Stimulated activated CD8-positive, alpha-beta memory T cell treated with anti-CD3 and anti-CD28 coated beads, Interleukin-7, amount 100 ng/mL, for 1 hour (primary cell): ENCODE results near the gene ARMS2.

ENCODE experiments used
- DNase-seq, 2 donors: peaks; one replicate each; pipeline ENCODE4 v3.0.0-alpha.2; 2020; ENCODE audit warnings: low read depth in 2 of 2

The ARMS2 gene

DNA sequence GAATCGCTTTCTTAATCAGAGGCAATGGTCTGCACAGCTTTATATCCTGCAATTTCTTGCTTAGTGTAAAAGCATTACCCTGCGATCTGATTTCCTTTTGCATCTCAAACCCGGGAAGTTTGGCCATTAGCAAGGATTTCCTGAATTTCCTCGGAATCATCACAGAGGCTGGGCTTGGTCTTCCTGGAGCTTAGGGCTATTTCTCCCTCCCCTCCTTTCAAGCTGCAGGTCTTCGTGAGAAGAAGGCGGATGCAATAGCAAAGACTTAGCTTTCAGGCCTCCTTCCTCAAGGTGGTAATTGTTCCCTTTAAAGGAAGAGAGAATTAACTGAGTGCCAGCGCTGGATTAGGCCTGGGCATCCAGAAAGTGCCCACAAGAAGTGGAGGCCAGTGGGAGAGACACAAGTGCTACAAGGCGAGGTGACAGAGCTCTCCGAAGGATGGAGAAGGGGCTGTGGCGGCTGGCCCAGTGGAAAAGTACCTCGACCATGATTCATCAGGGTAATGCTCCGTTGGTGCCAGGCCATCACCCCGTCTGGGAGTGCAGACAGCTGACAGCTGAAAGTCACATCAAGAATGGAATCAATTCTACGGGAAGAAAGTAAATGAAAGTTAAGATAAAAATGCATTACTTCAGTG lies 4.0 kb upstream of the ARMS2 start:
- DNase-seq: no peak

DNA sequence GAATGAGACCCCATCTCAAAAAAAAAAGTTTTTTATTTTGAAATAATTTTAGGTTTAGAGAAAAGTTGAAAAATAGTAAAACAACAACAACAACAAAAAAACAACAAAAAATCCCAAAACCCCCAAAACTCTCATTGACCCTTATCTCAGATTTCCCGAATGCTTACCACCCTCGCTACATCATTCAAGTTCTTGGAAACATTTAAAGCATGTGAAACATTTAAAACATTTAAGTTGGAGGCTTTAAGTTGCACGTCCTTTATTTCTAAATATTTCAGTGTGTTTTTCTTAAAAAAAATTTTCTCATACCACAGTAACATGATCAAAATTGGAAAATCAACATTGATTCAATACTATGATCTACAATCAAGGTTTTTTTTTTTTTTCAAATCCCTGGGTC lies 382 bp upstream of the ARMS2 start:
- DNase-seq: no peak

DNA sequence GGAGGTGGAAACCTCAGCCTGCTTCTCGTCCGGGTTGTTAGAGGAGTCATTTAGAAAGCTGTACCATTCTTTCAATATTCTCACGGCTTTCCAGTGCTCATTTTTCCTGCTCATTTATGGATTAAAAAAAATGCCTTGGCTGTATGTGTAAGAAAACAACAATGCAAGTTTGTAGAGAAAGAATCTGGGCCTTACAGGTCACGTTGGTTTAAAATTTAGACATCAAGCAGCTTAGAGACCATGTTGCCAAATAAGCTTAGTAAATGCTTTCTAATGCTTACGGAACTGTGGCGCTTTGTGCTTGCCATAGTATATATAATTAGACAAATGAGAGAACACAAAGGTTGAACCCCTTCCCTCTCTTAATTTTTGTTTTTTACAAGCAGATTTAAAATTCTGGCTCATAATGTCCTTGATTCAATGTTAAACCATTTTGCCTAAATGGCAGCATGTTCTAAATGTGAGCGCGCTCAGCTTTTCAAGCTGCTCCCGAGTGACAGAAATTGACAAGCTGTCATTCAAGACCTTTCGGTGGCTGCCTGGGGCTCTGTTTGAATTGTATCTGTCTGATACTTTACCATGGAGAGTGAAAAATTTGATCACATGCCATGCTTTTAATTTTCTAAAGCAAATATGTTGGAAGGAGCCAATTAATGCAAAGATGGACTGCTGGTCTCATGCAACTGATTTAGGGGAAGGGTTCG lies 1.1 kb downstream of the ARMS2 start:
- DNase-seq: no peak

DNA sequence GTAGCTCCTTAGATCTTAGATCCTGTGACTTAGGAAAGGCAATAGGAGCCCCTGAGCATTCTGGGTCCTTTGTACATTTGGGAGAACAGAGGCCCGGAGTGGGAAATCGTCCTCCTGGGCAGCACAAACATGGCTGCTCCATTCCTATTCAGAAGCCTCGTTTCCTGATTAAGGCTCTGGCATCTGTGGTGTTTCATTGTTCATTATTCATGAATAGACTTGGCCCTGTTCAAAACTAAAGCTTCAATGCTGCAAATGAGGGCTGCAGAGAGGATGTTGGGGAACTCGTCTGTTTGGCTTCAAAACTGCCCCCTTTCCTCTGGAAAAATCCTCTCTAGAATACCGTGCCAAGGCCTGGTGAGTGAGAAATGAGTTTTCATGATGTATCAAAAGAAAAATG lies 3.5 kb downstream of the ARMS2 start:
- no peak for DNase-seq

DNA sequence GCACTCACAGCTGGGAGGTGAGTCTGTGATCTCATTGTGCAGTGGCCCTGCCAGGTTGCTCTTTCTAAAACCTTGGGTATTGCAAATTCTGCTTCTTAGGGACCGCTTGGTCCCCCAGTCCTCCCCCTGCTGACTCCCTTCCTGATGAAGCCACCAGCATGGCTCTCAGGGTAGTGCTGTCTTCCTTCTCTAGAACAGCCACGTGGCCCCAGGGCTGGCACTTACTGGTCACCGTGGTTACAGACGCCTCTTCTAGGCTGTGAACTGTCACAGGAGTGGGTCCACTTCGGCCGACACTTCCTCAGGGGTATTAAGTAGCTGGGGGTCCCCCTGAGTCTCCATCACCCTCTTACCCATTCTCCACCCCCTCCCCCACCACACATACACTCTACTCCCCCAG lies 4.2 kb downstream of the ARMS2 start:
- no peak for DNase-seq

DNA sequence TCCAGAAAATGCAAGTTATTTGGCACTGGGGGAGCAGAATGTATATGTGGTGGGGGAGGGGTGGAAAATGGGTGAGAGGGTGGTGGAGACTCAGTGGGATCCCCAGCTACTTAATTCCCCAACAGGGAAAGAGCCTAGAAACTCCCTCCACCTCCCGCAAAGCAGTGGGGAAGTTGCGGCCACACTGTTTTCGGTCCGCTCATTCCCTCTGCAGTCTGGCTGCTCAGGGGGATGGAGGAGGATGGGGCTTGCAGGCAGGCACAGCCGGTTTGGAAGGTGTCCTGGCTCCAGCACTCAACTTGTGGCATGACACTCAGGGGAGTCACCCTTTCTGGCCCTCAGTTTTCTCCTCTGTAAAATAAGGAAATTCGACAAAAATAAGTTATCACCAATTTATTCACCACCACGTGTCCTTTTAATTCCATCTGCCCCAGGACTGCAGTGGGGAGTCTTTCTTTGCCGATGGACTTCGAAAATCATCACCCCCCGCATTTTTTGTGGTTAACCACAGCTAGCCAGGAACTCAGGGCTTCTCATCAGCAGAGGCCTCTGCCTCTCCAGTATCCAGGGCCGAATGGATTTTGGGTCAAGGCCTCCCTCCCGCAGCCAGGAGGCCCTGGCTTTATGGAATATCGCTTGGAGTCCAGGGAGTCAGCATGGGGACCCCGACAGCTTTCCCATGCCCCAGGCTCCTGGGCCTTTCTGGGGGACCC lies 5.3 kb downstream of the ARMS2 start:
- no peak for DNase-seq

DNA sequence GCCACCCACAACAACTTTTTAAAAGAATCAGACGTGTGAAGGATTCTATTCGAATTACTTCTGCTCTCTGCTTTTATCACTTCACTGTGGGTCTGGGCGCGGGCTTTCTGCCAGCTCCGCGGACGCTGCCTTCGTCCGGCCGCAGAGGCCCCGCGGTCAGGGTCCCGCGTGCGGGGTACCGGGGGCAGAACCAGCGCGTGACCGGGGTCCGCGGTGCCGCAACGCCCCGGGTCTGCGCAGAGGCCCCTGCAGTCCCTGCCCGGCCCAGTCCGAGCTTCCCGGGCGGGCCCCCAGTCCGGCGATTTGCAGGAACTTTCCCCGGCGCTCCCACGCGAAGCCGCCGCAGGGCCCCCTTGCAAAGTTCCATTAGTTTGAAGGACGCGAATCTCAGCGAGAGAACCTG lies 6.4 kb downstream of the ARMS2 start:
- no peak for DNase-seq

DNA sequence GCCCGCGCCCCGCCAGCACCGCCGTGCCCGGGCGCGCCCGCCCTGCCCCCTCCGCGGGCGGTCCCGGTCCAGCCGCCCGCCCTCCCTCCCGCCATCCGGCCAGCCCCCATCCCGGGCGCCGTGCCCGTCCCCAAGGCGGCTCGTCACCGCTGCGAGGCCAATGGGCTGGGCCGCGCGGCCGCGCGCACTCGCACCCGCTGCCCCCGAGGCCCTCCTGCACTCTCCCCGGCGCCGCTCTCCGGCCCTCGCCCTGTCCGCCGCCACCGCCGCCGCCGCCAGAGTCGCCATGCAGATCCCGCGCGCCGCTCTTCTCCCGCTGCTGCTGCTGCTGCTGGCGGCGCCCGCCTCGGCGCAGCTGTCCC lies 6.9 kb downstream of the ARMS2 start, which contains the start of gene HTRA1:
HTRA1 (plus strand) TSS at position 187 of the 362 bp plus-strand sequence; CDS start at position 287, 100 bp downstream.
- DNase-seq: no peak

DNA sequence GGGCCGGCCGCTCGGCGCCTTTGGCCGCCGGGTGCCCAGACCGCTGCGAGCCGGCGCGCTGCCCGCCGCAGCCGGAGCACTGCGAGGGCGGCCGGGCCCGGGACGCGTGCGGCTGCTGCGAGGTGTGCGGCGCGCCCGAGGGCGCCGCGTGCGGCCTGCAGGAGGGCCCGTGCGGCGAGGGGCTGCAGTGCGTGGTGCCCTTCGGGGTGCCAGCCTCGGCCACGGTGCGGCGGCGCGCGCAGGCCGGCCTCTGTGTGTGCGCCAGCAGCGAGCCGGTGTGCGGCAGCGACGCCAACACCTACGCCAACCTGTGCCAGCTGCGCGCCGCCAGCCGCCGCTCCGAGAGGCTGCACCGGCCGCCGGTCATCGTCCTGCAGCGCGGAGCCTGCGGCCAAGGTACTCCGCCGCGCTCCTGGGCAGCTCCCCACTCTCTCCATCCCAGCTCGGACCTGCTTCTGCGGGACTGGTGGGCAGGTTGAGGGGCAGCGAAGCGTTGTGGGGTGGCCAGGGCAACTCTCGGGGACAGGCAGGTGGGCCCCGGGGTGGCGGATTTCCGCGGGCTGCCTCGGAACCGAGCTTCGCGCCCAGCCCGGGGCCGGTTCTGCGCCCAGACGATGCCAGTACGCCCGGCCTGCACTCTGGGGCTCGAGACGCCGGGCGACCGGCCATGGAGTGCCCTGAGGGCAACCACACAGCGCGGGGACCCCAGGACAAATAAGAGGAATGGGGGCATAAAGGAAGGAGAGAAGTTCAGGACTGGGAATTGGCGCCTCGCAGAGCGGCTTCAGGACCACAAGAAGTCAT lies 7.5 kb downstream of the ARMS2 start:
- DNase-seq: no peak

DNA sequence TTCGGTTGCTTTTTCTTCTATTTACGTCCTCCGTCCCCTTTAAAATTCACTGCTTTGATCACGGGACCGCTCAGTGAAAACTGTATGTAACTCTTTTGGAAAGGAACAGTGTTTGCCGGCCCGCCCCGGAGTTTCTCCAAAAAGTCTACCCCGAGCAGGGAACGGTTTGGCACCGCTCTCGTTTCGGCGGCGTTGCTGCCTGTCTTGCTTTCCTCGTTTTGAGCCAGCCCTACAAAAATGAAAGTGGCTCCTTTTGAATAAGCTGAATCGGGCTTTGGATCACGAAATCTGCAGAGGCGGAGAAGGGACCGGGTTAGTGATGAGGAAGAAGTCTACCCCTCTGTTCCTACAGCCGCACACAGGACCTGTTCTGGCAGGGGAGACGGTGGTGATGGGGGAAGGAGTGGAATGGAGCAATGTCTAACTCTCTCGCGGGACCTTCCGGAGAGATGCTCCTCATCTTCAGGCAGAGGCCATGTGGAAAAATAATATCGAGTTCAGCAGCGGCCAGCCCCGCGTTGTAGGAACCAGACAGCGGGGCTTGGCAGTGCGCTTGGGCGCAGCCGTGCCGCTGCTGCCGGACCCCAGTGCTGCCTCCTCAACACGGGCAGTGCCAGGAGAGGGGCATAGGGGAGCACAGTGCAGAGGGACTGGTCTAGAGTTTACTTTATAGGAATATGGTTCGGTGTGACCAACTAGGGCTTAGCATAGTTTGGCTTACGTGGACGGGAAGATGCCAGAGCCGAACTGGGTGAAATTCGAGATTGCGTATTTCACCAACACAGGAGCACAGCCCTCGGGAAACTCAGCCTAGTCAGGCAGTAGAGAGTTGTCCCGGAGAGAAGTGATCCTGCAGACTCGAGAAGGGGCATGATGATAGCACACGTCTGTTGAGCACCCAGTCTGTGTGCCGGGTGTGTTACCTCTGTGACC lies 8.3 kb downstream of the ARMS2 start:
- no peak for DNase-seq

DNA sequence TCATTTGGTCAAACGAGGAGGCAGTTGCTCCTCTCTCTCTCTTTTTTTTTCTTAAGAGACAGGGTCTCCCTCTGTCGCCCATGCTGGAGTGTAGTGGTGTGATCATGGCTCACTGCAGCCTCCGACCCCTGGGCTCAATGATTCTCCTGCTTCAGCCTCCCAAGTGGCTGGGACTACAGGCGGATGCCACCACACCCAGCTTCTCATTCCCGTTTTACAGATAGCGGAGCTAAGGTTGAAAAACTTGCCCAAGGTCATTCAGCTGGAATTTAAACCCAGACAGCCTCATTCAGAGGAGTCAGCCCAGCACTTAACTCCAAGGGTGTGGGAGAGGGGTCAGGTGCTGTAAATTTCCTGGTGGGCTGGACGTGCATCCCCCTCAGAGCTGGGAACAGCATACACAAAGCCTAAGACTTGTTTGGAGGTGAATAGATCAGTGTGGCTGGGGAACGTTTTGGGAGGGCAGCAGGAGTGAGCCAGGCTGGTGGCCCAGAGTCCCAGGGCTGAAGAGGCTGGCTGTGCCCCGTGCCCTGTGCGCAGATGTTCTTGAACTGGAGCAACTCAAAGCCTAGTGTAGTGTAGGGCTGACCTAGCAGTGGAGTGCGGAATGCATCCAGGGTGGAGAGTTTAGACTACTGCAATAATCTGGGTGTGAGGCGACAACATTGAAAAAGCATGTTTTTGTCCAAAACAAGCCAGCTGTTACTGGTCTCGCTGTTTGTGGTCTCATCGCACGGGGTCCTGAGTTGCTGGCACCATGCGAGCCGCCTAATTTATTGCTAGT lies 9.2 kb downstream of the ARMS2 start:
- no peak for DNase-seq

DNA sequence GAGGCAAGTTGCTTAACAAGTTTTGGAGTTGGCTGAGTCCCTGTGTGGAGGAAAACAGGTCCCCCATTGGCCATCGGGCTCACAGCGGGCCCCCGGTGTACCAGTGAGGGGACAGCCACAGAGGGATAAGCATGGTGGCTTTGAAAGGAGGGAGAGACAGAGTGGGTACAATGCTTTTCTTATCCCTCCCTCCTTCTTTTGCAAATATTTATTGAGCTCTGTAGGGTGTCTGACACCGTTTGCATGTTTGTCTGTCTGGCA lies 9.7 kb downstream of the ARMS2 start:
- no peak for DNase-seq

DNA sequence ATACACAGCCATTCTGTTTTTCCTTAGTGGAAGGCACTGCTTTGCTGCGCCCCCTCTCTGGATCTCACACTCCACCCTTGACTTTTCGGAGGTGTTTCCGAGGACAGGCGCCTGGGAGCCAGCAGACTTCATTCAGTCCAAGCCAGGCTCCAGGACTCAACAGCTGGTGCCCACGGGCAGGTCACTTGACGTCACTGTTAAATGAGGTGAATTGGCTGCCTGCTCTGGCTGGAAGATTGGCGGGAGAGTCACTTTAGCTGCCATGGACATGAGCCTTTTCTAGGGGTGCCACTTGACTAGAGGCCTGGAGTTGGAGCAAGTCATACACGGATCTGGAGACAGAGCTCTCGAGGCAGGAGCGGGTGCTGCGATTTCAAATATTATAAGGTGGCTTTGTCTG lies 10.1 kb downstream of the ARMS2 start:
- DNase-seq: no peak

DNA sequence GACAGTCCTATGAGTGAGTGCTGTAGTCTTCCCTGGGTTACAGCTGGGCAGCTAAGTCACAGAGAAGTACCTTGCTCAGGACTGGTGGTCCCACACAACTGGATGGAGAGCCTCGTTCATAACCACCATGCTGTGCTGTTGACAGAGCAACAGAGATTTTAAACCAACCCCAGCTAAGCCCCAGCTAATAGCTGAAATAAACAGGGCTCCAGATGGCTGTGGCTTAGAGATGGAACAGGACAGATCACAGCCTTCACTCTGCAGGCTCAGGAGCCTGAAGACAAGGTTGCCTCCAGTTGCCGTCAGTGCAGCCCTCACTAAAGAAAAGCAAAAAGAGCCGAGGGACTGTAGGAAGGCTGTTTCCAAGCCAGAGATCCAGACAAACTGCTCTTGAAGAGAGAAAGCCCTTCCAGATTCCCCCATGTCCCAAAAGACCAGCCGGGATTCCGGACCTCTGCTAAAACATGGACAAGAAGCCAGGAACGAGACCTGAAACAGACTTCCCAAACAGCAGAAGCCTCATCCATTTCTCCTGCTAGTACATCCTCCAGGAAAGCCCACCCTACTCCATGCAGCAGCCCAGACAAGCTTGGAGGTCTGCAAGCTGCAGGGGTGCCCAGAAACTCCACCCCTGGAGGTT lies 11.1 kb downstream of the ARMS2 start:
- DNase-seq: no peak

DNA sequence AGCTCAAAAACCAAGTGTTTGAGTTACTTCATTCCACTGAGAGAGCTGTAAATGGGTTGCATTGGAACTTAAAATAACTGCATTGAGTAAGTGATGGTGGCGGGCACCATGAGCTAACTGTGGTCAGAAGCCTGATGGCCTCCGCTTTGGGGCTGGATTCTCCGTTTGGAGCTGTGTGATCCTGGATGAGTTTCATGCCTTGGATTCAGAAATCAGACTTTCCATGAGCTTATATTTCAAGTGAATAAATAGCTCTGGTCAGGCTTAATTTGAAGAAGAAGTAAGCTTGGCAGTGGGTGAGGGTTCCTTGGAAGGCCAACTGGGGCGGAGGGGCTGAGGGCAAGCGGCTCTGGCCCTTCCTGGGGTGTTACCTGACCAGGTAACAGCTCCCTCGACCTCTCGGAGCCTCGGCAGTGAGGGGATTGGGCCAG lies 12.5 kb downstream of the ARMS2 start:
- no peak for DNase-seq

DNA sequence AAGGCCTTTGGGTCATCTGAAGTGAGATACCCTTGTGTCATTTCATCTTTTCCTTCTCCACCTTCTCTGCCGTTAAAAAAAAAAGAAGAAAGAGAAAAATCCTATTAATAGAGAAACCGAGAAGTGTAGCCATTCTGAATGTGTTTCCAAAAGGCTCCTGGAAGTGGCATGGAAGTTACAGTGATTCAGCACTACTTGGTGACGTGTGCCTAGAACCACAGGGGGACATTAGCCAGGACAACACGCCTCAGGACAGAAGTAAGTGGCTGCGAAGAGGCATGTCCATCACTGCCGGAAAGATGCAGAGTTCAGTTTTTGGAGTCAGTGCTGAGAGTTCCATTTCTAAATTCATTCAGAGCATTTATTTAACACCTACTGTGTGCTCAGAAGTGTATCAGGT lies 13.2 kb downstream of the ARMS2 start:
- no peak for DNase-seq

DNA sequence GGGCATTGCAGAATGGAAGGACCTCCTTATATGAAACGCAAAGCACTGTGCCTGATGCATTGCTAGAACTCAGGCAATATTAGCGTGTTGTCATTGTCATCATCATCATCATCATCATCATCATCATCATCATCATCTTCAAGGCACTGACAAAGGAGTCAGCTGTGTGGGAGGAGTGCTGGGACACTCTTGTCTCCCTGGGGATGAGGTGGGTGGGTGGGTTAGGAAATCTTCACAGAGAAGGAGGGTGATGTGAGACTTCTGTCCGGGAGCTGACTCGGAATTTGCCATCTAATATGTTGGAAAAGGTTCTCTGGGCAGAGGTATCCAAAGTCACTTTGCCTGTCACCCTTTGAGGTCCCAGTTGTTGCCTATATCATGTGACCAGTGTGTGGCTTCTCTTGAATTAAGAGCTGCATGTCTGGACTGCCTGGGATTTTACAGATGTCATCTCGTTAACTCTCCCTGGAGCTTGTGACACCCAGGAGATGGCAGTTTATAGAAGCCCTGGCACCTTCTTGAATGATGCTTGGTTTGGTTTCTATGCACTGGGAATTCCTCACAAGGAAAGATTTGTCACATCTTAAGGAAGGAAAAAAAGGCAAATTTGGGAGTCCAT lies 14.0 kb downstream of the ARMS2 start:
- no peak for DNase-seq

DNA sequence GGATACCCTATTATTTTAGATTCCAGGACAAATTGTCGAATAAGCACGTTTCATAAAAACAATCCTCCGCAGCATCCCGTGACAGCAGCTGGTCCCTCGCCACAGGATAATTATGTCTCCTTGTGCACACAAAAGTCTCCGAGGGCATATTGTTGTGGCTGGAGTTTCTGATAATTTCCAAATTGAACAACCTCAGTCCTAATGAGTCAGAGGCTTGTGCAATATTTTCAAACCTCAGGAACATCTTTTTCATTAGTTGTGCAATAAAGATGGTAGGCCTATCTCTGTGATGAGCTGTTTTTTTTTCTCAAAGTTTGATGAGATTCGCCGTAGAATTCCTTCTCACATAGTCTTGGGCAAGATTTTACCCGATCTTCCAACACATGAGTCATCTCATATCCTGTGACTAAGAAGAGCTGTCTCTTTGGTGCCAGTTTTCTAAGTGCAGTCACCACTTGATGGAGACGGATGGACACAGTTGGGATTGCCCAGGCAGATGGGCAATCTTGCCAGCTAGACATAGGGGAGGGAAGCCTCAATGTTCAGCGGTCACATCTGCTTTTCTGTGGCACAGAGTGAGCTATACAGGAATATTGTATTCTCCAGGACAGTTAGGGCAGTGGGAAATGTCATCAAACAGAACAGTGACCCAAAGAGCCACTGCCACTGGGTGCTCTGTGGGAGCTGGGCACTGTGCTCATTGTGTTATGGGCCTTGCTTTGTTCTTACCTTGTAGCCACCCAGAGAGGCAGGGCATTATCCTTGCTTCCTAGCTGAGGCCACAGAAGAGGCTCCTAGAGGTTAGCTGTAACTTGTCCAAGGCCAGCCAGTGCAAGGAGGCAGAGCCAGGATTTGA lies 14.7 kb downstream of the ARMS2 start:
- no peak for DNase-seq

DNA sequence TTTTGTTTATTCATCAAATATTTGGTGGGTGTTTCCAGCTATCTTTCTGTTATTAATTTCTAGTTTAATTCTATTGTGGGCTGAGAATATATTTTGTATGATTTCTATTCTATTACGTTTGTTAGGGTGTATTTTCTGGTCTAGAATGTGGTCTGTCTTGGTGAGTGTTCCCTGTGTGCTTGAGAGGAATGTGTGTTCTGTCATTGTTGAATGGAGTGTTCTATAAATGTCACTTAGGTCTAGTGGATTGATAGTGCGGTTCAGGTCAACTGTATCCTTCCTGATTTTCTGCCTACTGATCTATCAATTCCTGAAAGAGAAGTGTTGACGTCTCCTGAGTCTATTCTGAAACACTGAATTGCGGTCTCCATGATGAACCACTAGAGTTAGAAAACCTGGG lies 15.4 kb downstream of the ARMS2 start:
- no peak for DNase-seq
